ENCODE measurements around the gene FKBP6. TPM values are rescaled to one million over a fixed set of nuclear protein-coding genes. Genes with fewer than 3 reads are reported as not detected.

The FKBP6 gene
- total and polyA plus RNA-seq, 2 of the 13 experiments (the other 11 are each of a cell fraction or from before 2014, with no cell fraction given) = 0.07 to 0.20 TPM

DNA sequence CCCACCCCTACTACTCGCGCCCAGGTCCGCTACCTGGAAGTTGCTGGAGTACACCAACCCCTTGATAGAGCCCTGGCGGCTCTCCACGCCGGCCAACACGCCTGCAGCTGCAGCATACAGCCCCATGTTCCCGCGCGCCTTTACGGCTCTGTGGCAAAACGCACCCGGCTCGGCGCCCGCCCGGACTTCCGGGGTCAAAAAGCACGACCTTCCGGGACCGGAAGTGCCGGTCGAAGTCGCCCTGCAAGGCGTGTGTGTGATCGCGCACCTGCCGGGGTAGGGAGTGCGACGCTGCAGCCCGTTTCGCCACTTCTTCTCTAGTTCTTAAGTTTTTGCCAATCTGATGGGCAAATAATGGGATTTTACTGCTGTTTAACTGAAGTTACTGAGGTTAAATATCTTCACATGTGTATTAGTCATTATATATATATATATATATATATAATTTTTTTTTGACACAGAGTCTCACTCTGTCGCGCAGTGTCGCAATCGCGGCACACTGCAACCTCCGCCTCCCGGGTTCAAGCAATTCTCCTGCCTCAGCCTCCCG is 19.2 kb upstream of the FKBP6 start, which contains the start of gene NSUN5 (continued):
- TF ChIP-seq, protein P1, sequence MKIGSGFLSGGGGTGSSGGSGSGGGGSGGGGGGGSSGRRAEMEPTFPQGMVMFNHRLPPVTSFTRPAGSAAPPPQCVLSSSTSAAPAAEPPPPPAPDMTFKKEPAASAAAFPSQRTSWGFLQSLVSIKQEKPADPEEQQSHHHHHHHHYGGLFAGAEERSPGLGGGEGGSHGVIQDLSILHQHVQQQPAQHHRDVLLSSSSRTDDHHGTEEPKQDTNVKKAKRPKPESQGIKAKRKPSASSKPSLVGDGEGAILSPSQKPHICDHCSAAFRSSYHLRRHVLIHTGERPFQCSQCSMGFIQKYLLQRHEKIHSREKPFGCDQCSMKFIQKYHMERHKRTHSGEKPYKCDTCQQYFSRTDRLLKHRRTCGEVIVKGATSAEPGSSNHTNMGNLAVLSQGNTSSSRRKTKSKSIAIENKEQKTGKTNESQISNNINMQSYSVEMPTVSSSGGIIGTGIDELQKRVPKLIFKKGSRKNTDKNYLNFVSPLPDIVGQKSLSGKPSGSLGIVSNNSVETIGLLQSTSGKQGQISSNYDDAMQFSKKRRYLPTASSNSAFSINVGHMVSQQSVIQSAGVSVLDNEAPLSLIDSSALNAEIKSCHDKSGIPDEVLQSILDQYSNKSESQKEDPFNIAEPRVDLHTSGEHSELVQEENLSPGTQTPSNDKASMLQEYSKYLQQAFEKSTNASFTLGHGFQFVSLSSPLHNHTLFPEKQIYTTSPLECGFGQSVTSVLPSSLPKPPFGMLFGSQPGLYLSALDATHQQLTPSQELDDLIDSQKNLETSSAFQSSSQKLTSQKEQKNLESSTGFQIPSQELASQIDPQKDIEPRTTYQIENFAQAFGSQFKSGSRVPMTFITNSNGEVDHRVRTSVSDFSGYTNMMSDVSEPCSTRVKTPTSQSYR (CRISPR knock-in tag; IDR thresholded peaks at IDR 0.05; ENCODE audit: borderline replicate concordance) = peak; percentile 32; the same call in 1 of the 2 replicates
- TF ChIP-seq HNRNPL (IDR thresholded peaks at IDR 0.05; ENCODE audit: low read depth, low read length) = no peak
- TF ChIP-seq ZNF343 (CRISPR knock-in tag; IDR thresholded peaks at IDR 0.05) = peak; percentile 84
- no peak for TF ChIP-seq TCF12 (IDR thresholded peaks at IDR 0.05)
- TF ChIP-seq TCF12 (CRISPR knock-in tag; IDR thresholded peaks at IDR 0.05) = no peak
- TF ChIP-seq, protein P2, sequence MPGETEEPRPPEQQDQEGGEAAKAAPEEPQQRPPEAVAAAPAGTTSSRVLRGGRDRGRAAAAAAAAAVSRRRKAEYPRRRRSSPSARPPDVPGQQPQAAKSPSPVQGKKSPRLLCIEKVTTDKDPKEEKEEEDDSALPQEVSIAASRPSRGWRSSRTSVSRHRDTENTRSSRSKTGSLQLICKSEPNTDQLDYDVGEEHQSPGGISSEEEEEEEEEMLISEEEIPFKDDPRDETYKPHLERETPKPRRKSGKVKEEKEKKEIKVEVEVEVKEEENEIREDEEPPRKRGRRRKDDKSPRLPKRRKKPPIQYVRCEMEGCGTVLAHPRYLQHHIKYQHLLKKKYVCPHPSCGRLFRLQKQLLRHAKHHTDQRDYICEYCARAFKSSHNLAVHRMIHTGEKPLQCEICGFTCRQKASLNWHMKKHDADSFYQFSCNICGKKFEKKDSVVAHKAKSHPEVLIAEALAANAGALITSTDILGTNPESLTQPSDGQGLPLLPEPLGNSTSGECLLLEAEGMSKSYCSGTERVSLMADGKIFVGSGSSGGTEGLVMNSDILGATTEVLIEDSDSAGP (CRISPR knock-in tag; IDR thresholded peaks at IDR 0.05; ENCODE audit: borderline replicate concordance) = peak; percentile 74
- TF ChIP-seq, protein P3, sequence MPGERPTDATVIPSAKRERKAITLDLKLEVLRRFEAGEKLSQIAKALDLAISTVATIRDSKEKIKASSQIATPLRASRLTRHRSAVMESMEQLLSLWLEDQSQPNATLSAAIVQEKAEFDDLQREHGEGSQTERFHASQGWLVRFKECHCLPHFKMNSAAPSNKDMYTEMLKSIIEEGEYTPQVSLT (CRISPR knock-in tag; IDR thresholded peaks at IDR 0.05; ENCODE audit: borderline replicate concordance, low read depth) = no peak
- TF ChIP-seq PCBP1 (IDR thresholded peaks at IDR 0.05; ENCODE audit: borderline replicate concordance, low read depth, low read length) = 0 out of 2 replicates have a peak, but pooled peaks have one; percentile 55
- TF ChIP-seq NFYB (CRISPR knock-in tag; IDR thresholded peaks at IDR 0.05) = no peak
- TF ChIP-seq FOXJ3 (CRISPR knock-in tag; IDR thresholded peaks at IDR 0.05; ENCODE audit: borderline replicate concordance) = 0 out of 2 replicates have a peak, but pooled peaks have one; percentile 35
- TF ChIP-seq ARID2 (CRISPR knock-in tag; IDR thresholded peaks at IDR 0.05; ENCODE audit: borderline replicate concordance) = no peak
- no peak for TF ChIP-seq NFE2L2 (IDR thresholded peaks at IDR 0.05; ENCODE audit: low read length)
- no peak; the same call in 1 of the 2 replicates for TF ChIP-seq MAF1 (CRISPR knock-in tag; IDR thresholded peaks at IDR 0.05; ENCODE audit: borderline replicate concordance)
- TF ChIP-seq ZMAT3 (CRISPR knock-in tag; conservative IDR thresholded peaks at IDR 0.05) = peak; percentile 96
- TF ChIP-seq PRPF4 (IDR thresholded peaks at IDR 0.05; ENCODE audit: low read depth, low read length, poor library complexity, severe bottlenecking) = no peak
- peak; percentile 59 for TF ChIP-seq ZBTB38 (CRISPR knock-in tag; IDR thresholded peaks at IDR 0.05)
- TF ChIP-seq TGIF2 (CRISPR knock-in tag; IDR thresholded peaks at IDR 0.05) = no peak; the same call in 1 of the 2 replicates
- TF ChIP-seq RELA (CRISPR knock-in tag; IDR thresholded peaks at IDR 0.05) = no peak
- TF ChIP-seq ZNF605 (CRISPR knock-in tag; IDR thresholded peaks at IDR 0.05) = peak; percentile 86
- TF ChIP-seq FOXC1 (CRISPR knock-in tag; IDR thresholded peaks at IDR 0.05; ENCODE audit: borderline replicate concordance) = peak; percentile 82; the same call in 1 of the 2 replicates
- peak; percentile 98 for TF ChIP-seq KAT8 (CRISPR knock-in tag; IDR thresholded peaks at IDR 0.05)
- TF ChIP-seq HNF4A (CRISPR knock-in tag; IDR thresholded peaks at IDR 0.05) = peak; percentile 85
- 0 out of 2 replicates have a peak, but pooled peaks have one; percentile 77 for TF ChIP-seq BORCS8-MEF2B (CRISPR knock-in tag; IDR thresholded peaks at IDR 0.05)
- peak; percentile 89 for TF ChIP-seq MTERF4 (CRISPR knock-in tag; IDR thresholded peaks at IDR 0.05)
- TF ChIP-seq ZNF780A (CRISPR knock-in tag; IDR thresholded peaks at IDR 0.05) = peak; percentile 62; the same call in 1 of the 2 replicates
- TF ChIP-seq ZNF263 (CRISPR knock-in tag; IDR thresholded peaks at IDR 0.05) = peak; percentile 62; the same call in 1 of the 2 replicates

All from HepG2 (cell line).